RWPE2 (cell line): ENCODE measurements around the gene GNAQ.

Source experiments
- ATAC-seq: fragments of 200-7000 bp; cut with Tn5 transposase; 3 replicates; pipeline ENCODE4 v1.9.1; 2021; ENCODE audit warnings: low read depth
- DNase-seq: peaks from one replicate; pipeline ENCODE4 v3.0.0-alpha.2; 2020; ENCODE audit warnings: low spot score
- H3K27ac ChIP-seq: fragments of 450-650 bp; 2 replicates; pipeline ENCODE4 v1.5.1; 2017; ENCODE audit warnings: mild to moderate bottlenecking; ENCODE audit not compliant: poor library complexity, severe bottlenecking
- H3K27me3 ChIP-seq: fragments of 250-450 bp; sonication (Bioruptor Pico); 2 replicates; pipeline ENCODE4 v1.5.1; 2021; ENCODE audit warnings: mild to moderate bottlenecking, moderate library complexity; ENCODE audit not compliant: insufficient read depth, poor library complexity, severe bottlenecking
- H3K36me3 ChIP-seq: fragments of 250-450 bp; sonication (Bioruptor Pico); 2 replicates; pipeline ENCODE4 v1.5.1; 2020; ENCODE audit warnings: low read depth, mild to moderate bottlenecking, moderate library complexity
- H3K4me1 ChIP-seq: fragments of 250-450 bp; sonication (Bioruptor Pico); 2 replicates; pipeline ENCODE4 v1.5.1; 2021; ENCODE audit warnings: mild to moderate bottlenecking, moderate library complexity; ENCODE audit not compliant: insufficient read depth, poor library complexity, severe bottlenecking
- H3K4me3 ChIP-seq: fragments of 250-450 bp; sonication (Bioruptor Pico); 2 replicates; pipeline ENCODE4 v1.5.1; 2021; ENCODE audit warnings: mild to moderate bottlenecking, moderate library complexity; ENCODE audit not compliant: severe bottlenecking
- H3K9me3 ChIP-seq: fragments of 250-450 bp; sonication (Bioruptor Pico); 2 replicates; pipeline ENCODE4 v1.5.1; 2021; ENCODE audit warnings: mild to moderate bottlenecking, moderate library complexity; ENCODE audit not compliant: severe bottlenecking
- CTCF ChIP-seq: fragments of 450-650 bp; IDR thresholded peaks from one replicate; pipeline ENCODE4 v1.5.1; 2017; ENCODE audit warnings: mild to moderate bottlenecking, moderate library complexity; ENCODE audit not compliant: poor library complexity, severe bottlenecking

Gene GNAQ

GRCh38 chr9:77989909-77990308 lies 41.7 kb downstream of the GNAQ start:
- TF ChIP-seq CTCF = no peak
- H3K36me3 ChIP-seq = no peaks in the 10 kb centered on the region
- no peak overlapping the region for H3K4me3 ChIP-seq
- H3K9me3 ChIP-seq = no peaks in the 10 kb centered on the region
- DNase-seq (no peak), ATAC-seq (no peak)
- no peaks in the 10 kb centered on the region for H3K27me3 ChIP-seq
- no peak overlapping the region for H3K27ac ChIP-seq
- H3K4me1 ChIP-seq = no peaks in the 10 kb centered on the region

- Histone ChIP-seq H3K27me3 (no peaks in the 10 kb centered on the region), H3K4me1 (no peaks in the 10 kb centered on the region), H3K27ac (no peak overlapping the region), H3K36me3 (no peaks in the 10 kb centered on the region), H3K9me3 (no peaks in the 10 kb centered on the region), H3K4me3 (no peak overlapping the region)
- ATAC-seq (no peak), DNase-seq (no peak)
- TF ChIP-seq CTCF = no peak
Measured at GRCh38 chr9:77989458-77989857, 42.2 kb downstream of the GNAQ start.

GRCh38 chr9:77988630-77989029 lies 43.0 kb downstream of the GNAQ start:
- Histone ChIP-seq H3K4me1 (no peaks in the 10 kb centered on the region), H3K9me3 (no peaks in the 10 kb centered on the region), H3K27me3 (no peaks in the 10 kb centered on the region), H3K36me3 (no peaks in the 10 kb centered on the region), H3K4me3 (no peak overlapping the region), H3K27ac (no peak overlapping the region)
- DNase-seq (no peak), ATAC-seq (no peak)
- no peak for TF ChIP-seq CTCF

- no peaks in the 10 kb centered on the region for H3K36me3 ChIP-seq
- H3K27ac ChIP-seq = no peak overlapping the region
- H3K4me3 ChIP-seq = no peak overlapping the region
- H3K4me1 ChIP-seq = no peaks in the 10 kb centered on the region
- no peak for TF ChIP-seq CTCF
- ATAC-seq (no peak), DNase-seq (no peak)
- H3K27me3 ChIP-seq = no peaks in the 10 kb centered on the region
- H3K9me3 ChIP-seq = no peaks in the 10 kb centered on the region
Measured at GRCh38 chr9:77987880-77988525, 43.6 kb downstream of the GNAQ start.

GRCh38 chr9:77987081-77987656 lies 44.4 kb downstream of the GNAQ start:
- DNase-seq (no peak), ATAC-seq (no peak)
- no peak for TF ChIP-seq CTCF

More at GRCh38 chr9:77987081-77987656, 44.4 kb downstream of the GNAQ start:
- no peaks in the 10 kb centered on the region for H3K36me3 ChIP-seq
- no peak overlapping the region for H3K27ac ChIP-seq
- H3K27me3 ChIP-seq = no peaks in the 10 kb centered on the region
- no peaks in the 10 kb centered on the region for H3K9me3 ChIP-seq
- no peak overlapping the region for H3K4me3 ChIP-seq
- peaks cover 5% of the 10 kb centered on the region for H3K4me1 ChIP-seq
